Mesenchymal stem cell (in vitro differentiated cells and primary cell): ENCODE measurements around the gene TUBB6.

Experiments
- DNase-seq: peaks from one replicate; pipeline ENCODE4 v3.0.0-alpha.2; 2013
- H2AFZ ChIP-seq: one replicate; pipeline ENCODE4 v1.6.1; 2013; ENCODE audit warnings: low read depth, mild to moderate bottlenecking, control low read depth, inconsistent platforms, low read length, moderate library complexity
- H2AK5ac ChIP-seq: 2 replicates; pipeline ENCODE4 v1.6.1; 2013; ENCODE audit warnings: low read length, moderate library complexity, mild to moderate bottlenecking, inconsistent platforms; ENCODE audit not compliant: severe bottlenecking
- H2BK120ac ChIP-seq: one replicate; pipeline ENCODE4 v1.6.1; 2013; ENCODE audit warnings: low read depth, mild to moderate bottlenecking, inconsistent platforms, low read length, moderate library complexity
- H2BK12ac ChIP-seq, 2 experiments: one replicate each; pipeline ENCODE4 v1.6.1; 2013; ENCODE audit warnings: inconsistent platforms in 2 of 2, low read length in 2 of 2, mild to moderate bottlenecking in 2 of 2, moderate library complexity in 2 of 2, control low read depth in 1 of 2
- H2BK15ac ChIP-seq: one replicate; pipeline ENCODE4 v1.6.1; 2013; ENCODE audit warnings: mild to moderate bottlenecking, low read depth, inconsistent platforms; ENCODE audit not compliant: poor library complexity, severe bottlenecking
- H2BK5ac ChIP-seq: 2 replicates; pipeline ENCODE4 v1.6.1; 2013; ENCODE audit warnings: low read depth, mild to moderate bottlenecking, low read length, control low read depth, inconsistent platforms; ENCODE audit not compliant: poor library complexity, severe bottlenecking
- H3K14ac ChIP-seq, 2 experiments: one replicate each; pipeline ENCODE4 v1.6.1; 2013; ENCODE audit warnings: inconsistent platforms in 2 of 2, low read length in 2 of 2, control low read depth in 1 of 2, mild to moderate bottlenecking in 1 of 2, moderate library complexity in 1 of 2
- H3K18ac ChIP-seq, 2 experiments: one replicate each; pipeline ENCODE4 v1.6.1; 2013; ENCODE audit warnings: inconsistent platforms in 2 of 2, low read length in 2 of 2, control low read depth in 1 of 2, low read depth in 1 of 2, mild to moderate bottlenecking in 1 of 2
- H3K23ac ChIP-seq, 2 experiments: one replicate each; pipeline ENCODE4 v1.6.1; 2013; ENCODE audit warnings: inconsistent platforms in 2 of 2, low read length in 2 of 2, mild to moderate bottlenecking in 2 of 2, moderate library complexity in 2 of 2, control low read depth in 1 of 2
- H3K27ac ChIP-seq: 2 replicates; pipeline ENCODE4 v1.5.1; 2013; ENCODE audit warnings: mild to moderate bottlenecking, moderate library complexity, low read length, control low read depth, inconsistent platforms; ENCODE audit not compliant: poor library complexity, severe bottlenecking
- H3K27me3 ChIP-seq, 2 experiments: 2 replicates each; pipeline versions ENCODE4 v1.6.1 to v1.7.0; 2013; ENCODE audit warnings: low read length in 2 of 2, mild to moderate bottlenecking in 2 of 2, moderate library complexity in 2 of 2, control low read depth in 1 of 2, inconsistent platforms in 1 of 2; ENCODE audit not compliant: control insufficient read depth in 1 of 2, insufficient read depth in 1 of 2
- H3K36me3 ChIP-seq, 2 experiments: 2 replicates each; pipeline versions ENCODE4 v1.6.1 to v1.7.0; 2013; ENCODE audit warnings: low read length in 2 of 2, control low read depth in 1 of 2, inconsistent platforms in 1 of 2, low read depth in 1 of 2, mild to moderate bottlenecking in 1 of 2; ENCODE audit not compliant: insufficient read depth in 2 of 2, control insufficient read depth in 1 of 2
- H3K4ac ChIP-seq, 2 experiments: one replicate each; pipeline ENCODE4 v1.6.1; 2013; ENCODE audit warnings: inconsistent platforms in 2 of 2, low read length in 2 of 2, mild to moderate bottlenecking in 2 of 2, moderate library complexity in 2 of 2, control low read depth in 1 of 2, low read depth in 1 of 2
- H3K4me1 ChIP-seq: 2 replicates; pipeline ENCODE4 v1.6.1; 2013; ENCODE audit warnings: low read depth, low read length, control low read depth; ENCODE audit not compliant: control insufficient read depth, insufficient read depth
- H3K4me2 ChIP-seq: 2 replicates; pipeline ENCODE4 v1.6.1; 2013; ENCODE audit warnings: low read length, mild to moderate bottlenecking, inconsistent platforms; ENCODE audit not compliant: poor library complexity, severe bottlenecking
- H3K4me3 ChIP-seq, 2 experiments: 2 replicates each; pipeline versions ENCODE4 v1.5.1 to v1.7.0; 2013; ENCODE audit warnings: low read length in 2 of 2, mild to moderate bottlenecking in 2 of 2, control low read depth in 1 of 2, low read depth in 1 of 2; ENCODE audit not compliant: insufficient read depth in 1 of 2
- H3K79me1 ChIP-seq: replicated peaks from 2 replicates; pipeline ENCODE4 v1.6.1; 2013; ENCODE audit warnings: mild to moderate bottlenecking, control low read depth, low read length, inconsistent platforms; ENCODE audit not compliant: poor library complexity, severe bottlenecking
- H3K9ac ChIP-seq: 2 replicates; pipeline ENCODE4 v1.7.0; 2013; ENCODE audit warnings: mild to moderate bottlenecking, low read length, moderate library complexity
- H3K9me3 ChIP-seq: 2 replicates; pipeline ENCODE4 v1.7.0; 2013; ENCODE audit warnings: mild to moderate bottlenecking, low read length; ENCODE audit not compliant: control insufficient read depth
- H4K8ac ChIP-seq: one replicate; pipeline ENCODE4 v1.6.1; 2013; ENCODE audit warnings: inconsistent platforms, mild to moderate bottlenecking, low read length, moderate library complexity
- H4K91ac ChIP-seq: one replicate; pipeline ENCODE4 v1.6.1; 2013; ENCODE audit warnings: mild to moderate bottlenecking, low read length, inconsistent platforms
- WGBS: methylation state at CpG from one replicate; pipeline ENCODE4 v1.1.7; 2013; ENCODE audit warnings: mixed read lengths; 5-methylcytosine and 5-hydroxymethylcytosine counted together

Gene TUBB6

GRCh38 chr18:12310762-12311161, 2.7 kb downstream of the TUBB6 start:
- Histone ChIP-seq H3K4me3 (peak overlapping the region in 1 of 2 experiments; percentile 51), H3K9me3 (peaks cover 11% of the 10 kb centered on the region)
- WGBS, result 99% methylated on average over 3 of the region's 6 CpGs

DNA sequence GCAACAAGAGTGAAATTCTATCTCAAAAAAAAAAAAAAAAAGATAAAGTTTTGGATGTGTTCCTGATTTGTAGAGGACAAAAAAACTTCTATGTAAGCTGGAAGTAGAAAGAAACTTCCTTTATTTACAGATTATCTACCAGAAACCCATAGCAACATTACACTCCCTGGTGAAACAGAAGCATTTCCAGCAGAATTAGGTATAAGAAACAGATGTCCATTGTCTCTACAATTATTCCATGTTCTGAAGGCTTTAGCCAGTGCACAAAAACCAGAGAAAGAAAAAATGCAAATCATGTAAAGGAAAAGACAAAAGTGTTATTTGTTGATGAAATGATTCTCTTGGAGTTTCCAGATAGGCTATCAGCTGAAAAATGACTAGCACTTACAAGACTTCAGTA, 4.9 kb downstream of the TUBB6 start:
- no peaks in the 10 kb centered on the region for H3K79me1 ChIP-seq
- no peak overlapping the region for H3K18ac ChIP-seq
- H4K8ac ChIP-seq, result no peak overlapping the region
- H3K9me3 ChIP-seq, result peaks cover 11% of the 10 kb centered on the region
- H3K36me3 ChIP-seq, result peaks cover 27 to 80% of the 10 kb centered on the region in 2 experiments
- H2BK5ac ChIP-seq, result no peak overlapping the region
- H3K4me2 ChIP-seq, result no peak overlapping the region
- H3K27ac ChIP-seq, result no peak overlapping the region
- no peak overlapping the region for H2BK120ac ChIP-seq
- no peaks in the 10 kb centered on the region for H3K27me3 ChIP-seq
- peaks cover 7% of the 10 kb centered on the region for H3K4me1 ChIP-seq
- H4K91ac ChIP-seq, result no peak overlapping the region
- DNase-seq, result no peak
- no peak overlapping the region for H3K4ac ChIP-seq
- H3K9ac ChIP-seq, result peak overlapping the region; percentile 86
- H2BK15ac ChIP-seq, result no peak overlapping the region
- H2AK5ac ChIP-seq, result no peak overlapping the region
- no peak overlapping the region for H2BK12ac ChIP-seq
- H3K23ac ChIP-seq, result no peak overlapping the region
- H3K4me3 ChIP-seq, result no peak overlapping the region
- H2AFZ ChIP-seq, result no peak overlapping the region
- H3K14ac ChIP-seq, result no peak overlapping the region

More at GRCh38 chr18:12310762-12311161, 2.7 kb downstream of the TUBB6 start:
- H3K23ac ChIP-seq, result no peak overlapping the region
- H2BK12ac ChIP-seq, result no peak overlapping the region
- H2BK5ac ChIP-seq, result no peak overlapping the region
- H3K9ac ChIP-seq, result peak overlapping the region; percentile 29
- peaks cover 5% of the 10 kb centered on the region for H3K79me1 ChIP-seq
- H3K4me1 ChIP-seq, result peaks cover 14% of the 10 kb centered on the region
- no peak overlapping the region for H3K27ac ChIP-seq
- no peak overlapping the region for H3K14ac ChIP-seq
- peaks cover 14 to 61% of the 10 kb centered on the region in 2 experiments for H3K36me3 ChIP-seq
- H3K27me3 ChIP-seq, result no peaks in the 10 kb centered on the region
- no peak overlapping the region for H2AK5ac ChIP-seq
- H3K4me2 ChIP-seq, result no peak overlapping the region
- no peak overlapping the region for H3K4ac ChIP-seq
- peak overlapping the region; percentile 15 for H2BK120ac ChIP-seq
- no peak overlapping the region for H2BK15ac ChIP-seq
- H4K91ac ChIP-seq, result no peak overlapping the region
- H4K8ac ChIP-seq, result no peak overlapping the region
- no peak overlapping the region for H2AFZ ChIP-seq
- H3K18ac ChIP-seq, result no peak overlapping the region
- DNase-seq, result no peak

GRCh38 chr18:12313530-12314245, 5.6 kb downstream of the TUBB6 start:
- no peak overlapping the region for H4K8ac ChIP-seq
- no peak overlapping the region for H4K91ac ChIP-seq
- H3K79me1 ChIP-seq, result no peaks in the 10 kb centered on the region
- no peak overlapping the region for H2BK12ac ChIP-seq
- H3K4me2 ChIP-seq, result no peak overlapping the region
- peaks cover 11% of the 10 kb centered on the region for H3K9me3 ChIP-seq
- no peak overlapping the region for H2BK15ac ChIP-seq
- H3K4me3 ChIP-seq, result peak overlapping the region in 1 of 2 experiments; percentile 6
- no peak overlapping the region for H2BK5ac ChIP-seq
- H3K4me1 ChIP-seq, result peaks cover 8% of the 10 kb centered on the region
- H2AFZ ChIP-seq, result no peak overlapping the region
- H2AK5ac ChIP-seq, result no peak overlapping the region
- H3K23ac ChIP-seq, result no peak overlapping the region
- peak overlapping the region; percentile 86 for H3K9ac ChIP-seq
- no peak overlapping the region for H3K14ac ChIP-seq
- no peak overlapping the region for H2BK120ac ChIP-seq
- H3K4ac ChIP-seq, result no peak overlapping the region
- H3K18ac ChIP-seq, result no peak overlapping the region
- peaks cover 34 to 87% of the 10 kb centered on the region in 2 experiments for H3K36me3 ChIP-seq
- 95% methylated on average over 5 of the region's 5 CpGs for WGBS
- DNase-seq, result no peak
- H3K27me3 ChIP-seq, result no peaks in the 10 kb centered on the region
- H3K27ac ChIP-seq, result no peak overlapping the region

DNA sequence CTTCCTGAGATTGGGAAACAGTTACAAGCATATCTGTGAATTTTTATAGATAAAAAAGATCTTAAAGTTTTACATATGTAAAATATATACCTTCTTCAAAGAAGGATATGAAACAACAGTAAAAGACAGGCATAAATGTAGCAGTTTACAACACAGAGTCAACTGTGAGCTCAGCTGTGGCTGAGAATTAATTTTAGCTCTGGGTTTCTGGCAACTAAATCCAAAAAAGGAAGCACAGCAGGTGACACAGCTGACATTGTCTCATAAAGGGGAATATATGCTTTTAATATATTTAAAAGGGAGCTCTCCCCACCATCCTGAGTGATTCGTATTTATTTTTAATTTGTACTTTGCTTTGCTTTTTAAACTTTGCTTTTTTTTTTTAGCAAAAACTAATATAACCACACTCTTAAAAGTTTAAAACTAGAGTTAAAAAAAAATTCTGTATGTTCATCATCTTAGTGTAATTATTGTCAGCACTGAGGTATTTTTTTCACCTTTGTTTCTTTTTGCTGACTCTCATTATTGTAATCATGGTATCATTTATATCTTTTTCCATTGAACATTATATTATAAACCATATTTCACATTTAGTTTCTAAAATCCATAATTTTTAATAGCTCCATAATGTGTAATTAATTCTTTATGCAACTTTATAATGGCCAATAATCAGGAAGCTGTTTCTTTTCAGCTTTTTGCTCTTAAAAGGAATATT, 6.7 kb downstream of the TUBB6 start:
- Histone ChIP-seq H2BK120ac (no peak overlapping the region), H2BK5ac (no peak overlapping the region), H3K27ac (no peak overlapping the region), H3K23ac (no peak overlapping the region), H2BK12ac (no peak overlapping the region), H3K79me1 (peaks cover 2% of the 10 kb centered on the region), H3K4ac (no peak overlapping the region), H2AFZ (no peak overlapping the region), H3K18ac (no peak overlapping the region), H3K4me3 (peak overlapping the region in 1 of 2 experiments; percentile 47), H3K36me3 (peaks cover 37 to 90% of the 10 kb centered on the region in 2 experiments), H3K4me1 (peaks cover 6% of the 10 kb centered on the region), H3K9ac (peak overlapping the region; percentile 86), H3K4me2 (no peak overlapping the region), H4K91ac (no peak overlapping the region), H2AK5ac (no peak overlapping the region), H4K8ac (peak overlapping the region; percentile 42), H3K27me3 (no peaks in the 10 kb centered on the region), H3K9me3 (peaks cover 11% of the 10 kb centered on the region), H2BK15ac (no peak overlapping the region), H3K14ac (no peak overlapping the region)
- no CpG with 5 or more reads among the region's 1 CpG for WGBS
- no peak for DNase-seq
